ENCODE measurements around the gene PLXNA4.
A peak's percentile ranks its signal among the peaks of the same experiment; 100 is the strongest.

Gene PLXNA4

DNA sequence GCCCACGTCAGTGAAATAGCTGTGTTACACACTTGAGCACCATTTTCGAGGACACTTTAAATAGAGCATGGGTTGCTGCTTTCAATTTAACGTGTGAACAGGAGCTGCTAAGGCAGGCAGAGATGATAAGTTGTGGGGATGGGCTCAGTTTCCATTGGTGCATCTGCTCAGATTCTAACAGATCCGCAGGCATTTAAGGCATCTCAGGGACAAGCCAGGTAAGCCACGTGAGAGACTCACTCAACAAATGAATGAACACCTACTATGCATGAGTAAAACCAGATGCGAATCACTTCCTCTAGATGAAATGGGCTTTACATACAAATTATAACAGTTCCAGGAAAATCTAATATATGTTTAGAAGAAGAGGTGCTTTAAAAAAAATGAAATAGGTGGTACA lies 34.6 kb downstream of the PLXNA4 start:
- Histone ChIP-seq H3K27ac (ENCODE audit: low read length, poor library complexity, severe bottlenecking) (no peak overlapping the region), H3K18ac (ENCODE audit: low read depth in 1 of 2, low read length in 2 of 2) (no peak overlapping the region), H3K36me3 (ENCODE audit: control insufficient read depth in 1 of 2, insufficient read depth in 2 of 2, low read depth in 1 of 2, low read length in 2 of 2) (peaks cover 0 to 19% of the 10 kb centered on the region in 2 experiments), H3K4me1 (ENCODE audit: control insufficient read depth, insufficient read depth, low read depth, low read length) (no peaks in the 10 kb centered on the region), H3K9ac (ENCODE audit: low read length) (no peak overlapping the region), H2BK15ac (ENCODE audit: low read depth, poor library complexity, severe bottlenecking) (no peak overlapping the region), H3K4ac (ENCODE audit: low read depth in 1 of 2, low read length in 2 of 2) (no peak overlapping the region), H3K4me3 (ENCODE audit: insufficient read depth in 1 of 2, low read depth in 1 of 2, low read length in 2 of 2) (no peak overlapping the region), H3K4me2 (ENCODE audit: low read length, poor library complexity, severe bottlenecking) (no peak overlapping the region), H4K91ac (ENCODE audit: low read length) (no peak overlapping the region), H2AK5ac (ENCODE audit: low read length, severe bottlenecking) (no peak overlapping the region), H2BK5ac (ENCODE audit: low read depth, low read length, poor library complexity, severe bottlenecking) (no peak overlapping the region), H2BK12ac (ENCODE audit: low read length in 2 of 2) (no peak overlapping the region), H2BK120ac (ENCODE audit: low read depth, low read length) (no peak overlapping the region), H4K8ac (ENCODE audit: low read length) (no peak overlapping the region), H3K14ac (ENCODE audit: low read length in 2 of 2) (no peak overlapping the region), H3K79me1 (replicated peaks; ENCODE audit: low read length, poor library complexity, severe bottlenecking) (no peaks in the 10 kb centered on the region), H3K27me3 (ENCODE audit: control insufficient read depth in 1 of 2, insufficient read depth in 1 of 2, low read length in 2 of 2) (no peaks in the 10 kb centered on the region), H3K9me3 (ENCODE audit: control insufficient read depth, low read length) (peaks cover 6% of the 10 kb centered on the region), H2AFZ (ENCODE audit: low read depth, low read length) (no peak overlapping the region), H3K23ac (ENCODE audit: low read length in 2 of 2) (no peak overlapping the region)
- DNase-seq, result no peak
- 40% methylated on average over 4 of the region's 6 CpGs for WGBS

GRCh38 chr7:132537456-132538145 lies 38.7 kb downstream of the PLXNA4 start:
- no peak overlapping the region for H2AFZ ChIP-seq (ENCODE audit: low read depth, low read length)
- H3K4me2 ChIP-seq (ENCODE audit: low read length, poor library complexity, severe bottlenecking), result no peak overlapping the region
- no peak for DNase-seq
- no peak overlapping the region for H2BK15ac ChIP-seq (ENCODE audit: low read depth, poor library complexity, severe bottlenecking)
- no peak overlapping the region for H2BK5ac ChIP-seq (ENCODE audit: low read depth, low read length, poor library complexity, severe bottlenecking)
- 72% methylated on average over 8 of the region's 8 CpGs for WGBS
- no peaks in the 10 kb centered on the region for H3K79me1 ChIP-seq (replicated peaks; ENCODE audit: low read length, poor library complexity, severe bottlenecking)
- H3K4me3 ChIP-seq (ENCODE audit: insufficient read depth in 1 of 2, low read depth in 1 of 2, low read length in 2 of 2), result peak overlapping the region; percentile 10 to 60
- H3K4me1 ChIP-seq (ENCODE audit: control insufficient read depth, insufficient read depth, low read depth, low read length), result no peaks in the 10 kb centered on the region
- no peak overlapping the region for H3K23ac ChIP-seq (ENCODE audit: low read length in 2 of 2)
- no peak overlapping the region for H2AK5ac ChIP-seq (ENCODE audit: low read length, severe bottlenecking)
- no peak overlapping the region for H2BK120ac ChIP-seq (ENCODE audit: low read depth, low read length)
- H3K27ac ChIP-seq (ENCODE audit: low read length, poor library complexity, severe bottlenecking), result no peak overlapping the region
- no peak overlapping the region for H4K8ac ChIP-seq (ENCODE audit: low read length)
- no peak overlapping the region for H4K91ac ChIP-seq (ENCODE audit: low read length)
- no peaks in the 10 kb centered on the region for H3K27me3 ChIP-seq (ENCODE audit: control insufficient read depth in 1 of 2, insufficient read depth in 1 of 2, low read length in 2 of 2)
- no peak overlapping the region for H2BK12ac ChIP-seq (ENCODE audit: low read length in 2 of 2)
- no peaks in the 10 kb centered on the region for H3K9me3 ChIP-seq (ENCODE audit: control insufficient read depth, low read length)
- peak overlapping the region; percentile 32 for H3K9ac ChIP-seq (ENCODE audit: low read length)
- H3K4ac ChIP-seq (ENCODE audit: low read depth in 1 of 2, low read length in 2 of 2), result no peak overlapping the region
- peak overlapping the region in 1 of 2 experiments; percentile 80 for H3K14ac ChIP-seq (ENCODE audit: low read length in 2 of 2)
- H3K18ac ChIP-seq (ENCODE audit: low read depth in 1 of 2, low read length in 2 of 2), result no peak overlapping the region
- H3K36me3 ChIP-seq (ENCODE audit: control insufficient read depth in 1 of 2, insufficient read depth in 2 of 2, low read depth in 1 of 2, low read length in 2 of 2), result peaks cover 0 to 5% of the 10 kb centered on the region in 2 experiments

DNA sequence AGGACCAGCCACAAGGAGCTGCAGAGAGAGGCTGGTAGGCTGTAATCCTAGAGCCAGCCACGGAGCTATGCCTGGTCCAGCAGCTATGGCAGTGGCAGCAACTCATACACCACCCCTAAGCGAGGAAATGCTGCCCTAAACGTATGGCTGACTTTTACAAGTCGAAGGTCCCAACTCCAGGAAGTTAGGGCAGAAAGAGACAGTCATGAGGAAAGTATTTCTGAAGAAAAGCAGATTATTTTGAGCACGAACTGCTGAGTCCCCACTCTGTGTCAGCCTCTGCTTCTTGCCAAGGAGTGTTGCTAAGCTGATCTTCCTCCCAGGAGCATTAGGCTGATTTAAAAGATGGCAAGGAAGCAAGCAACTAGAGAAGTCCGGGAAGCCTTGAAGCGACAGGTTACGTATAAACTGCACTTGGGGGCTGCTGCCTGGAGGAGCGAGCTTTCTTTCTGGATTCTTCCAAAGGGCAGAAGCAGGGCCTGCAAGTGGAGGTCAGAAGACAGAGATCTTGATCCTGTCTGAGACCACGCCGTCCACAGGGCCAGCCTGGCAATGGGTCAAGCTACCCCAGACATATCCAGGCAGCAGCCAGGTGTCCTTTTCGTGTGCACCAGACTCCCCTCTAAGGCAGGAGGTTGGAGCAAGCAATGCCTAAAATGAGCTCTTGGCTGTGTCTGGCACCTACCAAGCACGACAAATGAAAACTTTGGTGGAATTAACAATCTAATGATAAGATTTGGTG lies 39.4 kb downstream of the PLXNA4 start:
- H3K14ac ChIP-seq (ENCODE audit: low read length in 2 of 2), result peak overlapping the region in 1 of 2 experiments; percentile 22
- no peaks in the 10 kb centered on the region for H3K9me3 ChIP-seq (ENCODE audit: control insufficient read depth, low read length)
- H3K4me1 ChIP-seq (ENCODE audit: control insufficient read depth, insufficient read depth, low read depth, low read length), result no peaks in the 10 kb centered on the region
- no peak overlapping the region for H2AFZ ChIP-seq (ENCODE audit: low read depth, low read length)
- no peak overlapping the region for H4K91ac ChIP-seq (ENCODE audit: low read length)
- no peak for DNase-seq
- WGBS, result 57% methylated on average over 12 of the region's 13 CpGs
- H3K4me2 ChIP-seq (ENCODE audit: low read length, poor library complexity, severe bottlenecking), result no peak overlapping the region
- no peak overlapping the region for H3K23ac ChIP-seq (ENCODE audit: low read length in 2 of 2)
- H3K79me1 ChIP-seq (replicated peaks; ENCODE audit: low read length, poor library complexity, severe bottlenecking), result no peaks in the 10 kb centered on the region
- peak overlapping the region in 1 of 2 experiments; percentile 60 for H3K4me3 ChIP-seq (ENCODE audit: insufficient read depth in 1 of 2, low read depth in 1 of 2, low read length in 2 of 2)
- no peak overlapping the region for H3K4ac ChIP-seq (ENCODE audit: low read depth in 1 of 2, low read length in 2 of 2)
- no peak overlapping the region for H3K18ac ChIP-seq (ENCODE audit: low read depth in 1 of 2, low read length in 2 of 2)
- no peak overlapping the region for H2BK5ac ChIP-seq (ENCODE audit: low read depth, low read length, poor library complexity, severe bottlenecking)
- no peak overlapping the region for H2BK120ac ChIP-seq (ENCODE audit: low read depth, low read length)
- no peak overlapping the region for H2AK5ac ChIP-seq (ENCODE audit: low read length, severe bottlenecking)
- H3K9ac ChIP-seq (ENCODE audit: low read length), result peak overlapping the region; percentile 32
- H3K27ac ChIP-seq (ENCODE audit: low read length, poor library complexity, severe bottlenecking), result no peak overlapping the region
- no peaks in the 10 kb centered on the region for H3K27me3 ChIP-seq (ENCODE audit: control insufficient read depth in 1 of 2, insufficient read depth in 1 of 2, low read length in 2 of 2)
- no peak overlapping the region for H4K8ac ChIP-seq (ENCODE audit: low read length)
- no peak overlapping the region for H2BK12ac ChIP-seq (ENCODE audit: low read length in 2 of 2)
- peaks cover 0 to 5% of the 10 kb centered on the region in 2 experiments for H3K36me3 ChIP-seq (ENCODE audit: control insufficient read depth in 1 of 2, insufficient read depth in 2 of 2, low read depth in 1 of 2, low read length in 2 of 2)
- no peak overlapping the region for H2BK15ac ChIP-seq (ENCODE audit: low read depth, poor library complexity, severe bottlenecking)

DNA sequence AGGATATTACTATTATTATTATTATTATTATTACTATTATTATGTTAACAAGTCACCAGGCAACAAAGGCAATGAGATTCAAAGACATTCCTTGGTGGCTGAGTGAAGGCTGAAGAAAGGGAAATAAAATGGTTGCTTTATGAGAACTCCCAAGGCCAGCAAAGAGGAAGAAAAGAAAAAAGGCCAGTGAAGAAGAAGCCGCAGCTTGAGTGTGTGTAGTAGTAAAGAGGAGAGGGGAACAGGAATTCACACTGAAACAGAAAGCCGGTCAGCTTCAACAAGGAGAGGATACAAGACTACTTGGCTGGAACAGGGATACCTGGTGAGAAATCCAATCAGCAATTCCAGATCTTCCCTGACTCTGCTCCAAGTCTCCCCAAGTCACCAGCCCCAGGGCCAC lies 42.4 kb downstream of the PLXNA4 start:
- 54% methylated on average over 2 of the region's 2 CpGs for WGBS
- no peak overlapping the region for H4K91ac ChIP-seq (ENCODE audit: low read length)

More for the DNA sequence above, 42.4 kb downstream of the PLXNA4 start:
- Histone ChIP-seq H3K14ac (ENCODE audit: low read length in 2 of 2) (no peak overlapping the region), H2AFZ (ENCODE audit: low read depth, low read length) (no peak overlapping the region), H3K79me1 (replicated peaks; ENCODE audit: low read length, poor library complexity, severe bottlenecking) (no peaks in the 10 kb centered on the region), H4K8ac (ENCODE audit: low read length) (no peak overlapping the region), H3K4me3 (ENCODE audit: insufficient read depth in 1 of 2, low read depth in 1 of 2, low read length in 2 of 2) (no peak overlapping the region), H3K9me3 (ENCODE audit: control insufficient read depth, low read length) (no peaks in the 10 kb centered on the region), H3K4me2 (ENCODE audit: low read length, poor library complexity, severe bottlenecking) (no peak overlapping the region), H3K18ac (ENCODE audit: low read depth in 1 of 2, low read length in 2 of 2) (no peak overlapping the region), H3K9ac (ENCODE audit: low read length) (no peak overlapping the region), H3K36me3 (ENCODE audit: control insufficient read depth in 1 of 2, insufficient read depth in 2 of 2, low read depth in 1 of 2, low read length in 2 of 2) (peaks cover 0 to 2% of the 10 kb centered on the region in 2 experiments), H3K27me3 (ENCODE audit: control insufficient read depth in 1 of 2, insufficient read depth in 1 of 2, low read length in 2 of 2) (no peaks in the 10 kb centered on the region), H2AK5ac (ENCODE audit: low read length, severe bottlenecking) (no peak overlapping the region), H3K27ac (ENCODE audit: low read length, poor library complexity, severe bottlenecking) (no peak overlapping the region), H3K4ac (ENCODE audit: low read depth in 1 of 2, low read length in 2 of 2) (no peak overlapping the region), H2BK5ac (ENCODE audit: low read depth, low read length, poor library complexity, severe bottlenecking) (no peak overlapping the region), H2BK12ac (ENCODE audit: low read length in 2 of 2) (no peak overlapping the region), H3K4me1 (ENCODE audit: control insufficient read depth, insufficient read depth, low read depth, low read length) (no peaks in the 10 kb centered on the region), H2BK15ac (ENCODE audit: low read depth, poor library complexity, severe bottlenecking) (no peak overlapping the region), H3K23ac (ENCODE audit: low read length in 2 of 2) (no peak overlapping the region), H2BK120ac (ENCODE audit: low read depth, low read length) (no peak overlapping the region)
- DNase-seq, result no peak
